Suprapubic skin (tissue), 4 donors: ENCODE measurements around the gene PTPN20. TPM values are rescaled to one million over a fixed set of nuclear protein-coding genes. Genes with fewer than 3 reads are reported as not detected.
"Not testable (repeated sequence)": the region's sequence is repeated elsewhere in the genome, so short reads cannot be mapped to it uniquely, and the experiment has no call there.

Source experiments
- DNase-seq, 2 donors: peaks; one replicate each; pipeline ENCODE4 v3.0.0-alpha.2; 2019; ENCODE audit warnings: low spot score in 2 of 2
- H3K27ac ChIP-seq: fragments of 200-600 bp; sonication (generic); one replicate; pipeline ENCODE4 v1.5.1; 2019
- H3K27me3 ChIP-seq: fragments of 200-600 bp; sonication (generic); one replicate; pipeline ENCODE4 v1.5.1; 2019
- H3K36me3 ChIP-seq: fragments of 200-600 bp; sonication (generic); one replicate; pipeline ENCODE4 v1.5.1; 2019
- H3K4me1 ChIP-seq: fragments of 200-600 bp; sonication (generic); one replicate; pipeline ENCODE4 v1.5.1; 2019
- H3K4me3 ChIP-seq: fragments of 200-600 bp; sonication (generic); one replicate; pipeline ENCODE4 v1.5.1; 2019; ENCODE audit warnings: mild to moderate bottlenecking
- H3K9me3 ChIP-seq: fragments of 200-600 bp; sonication (generic); one replicate; pipeline ENCODE4 v1.5.1; 2019
- WGBS: methylation state at CpG from one replicate; pipeline ENCODE4 v1.1.5; 2018; 5-methylcytosine and 5-hydroxymethylcytosine counted together
- total RNA-seq, 4 donors: library from RNA; depleted of rRNA; stranded (reverse); fragments of >200 nt; gene quantifications; one replicate each; pipeline ENCODE4 v1.1.0, GENCODE V29; 2016

PTPN20 gene
- 10 to 100 TPM in 1 of 4 donors, 1 to 10 TPM in 3; 3.2 to 11.5 (median 6.4) TPM for total RNA-seq

- not testable (repeated sequence) for H3K27me3 ChIP-seq, H3K36me3 ChIP-seq, H3K9me3 ChIP-seq, DNase-seq, H3K4me1 ChIP-seq, H3K27ac ChIP-seq
- peak within 1 kb of the TSS; percentile 24 for H3K4me3 ChIP-seq
- no CpG with 5 or more reads among the region's 50 CpGs for WGBS
Observed at GRCh38 chr10:46911144-46911876, at the start of gene PTPN20. TSS of gene PTPN20 (plus strand) at chr10:46911428. CDS start at chr10:46932500, 21,072 bp downstream.

GRCh38 chr10:46869716-46870115 lies 41.5 kb upstream of the PTPN20 start:
- H3K27me3 ChIP-seq, H3K9me3 ChIP-seq, H3K36me3 ChIP-seq, H3K27ac ChIP-seq, H3K4me1 ChIP-seq, H3K4me3 ChIP-seq, DNase-seq: not testable (repeated sequence)

DNA sequence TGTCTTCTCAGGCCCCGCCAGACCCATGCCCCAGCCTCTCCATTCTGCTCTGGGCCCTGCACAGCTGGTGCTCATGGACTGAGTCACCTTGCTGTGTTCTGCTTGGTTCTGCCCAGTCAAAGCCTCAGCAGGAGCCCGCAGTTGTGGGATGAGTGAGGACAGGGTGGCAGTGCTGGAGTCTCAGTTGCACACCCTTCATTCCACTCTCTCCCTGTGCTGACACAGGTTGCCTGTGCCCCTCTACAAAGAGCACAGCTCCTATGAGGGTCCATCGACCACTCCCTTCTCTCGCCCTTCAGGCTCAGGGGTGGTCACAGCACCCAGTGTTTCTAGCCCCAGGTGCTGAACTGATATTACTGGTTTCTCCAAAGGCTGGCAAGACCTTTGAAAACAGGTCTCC lies 39.6 kb upstream of the PTPN20 start:
- H3K27me3 ChIP-seq, H3K4me1 ChIP-seq, H3K27ac ChIP-seq, H3K9me3 ChIP-seq, H3K4me3 ChIP-seq, DNase-seq, H3K36me3 ChIP-seq: not testable (repeated sequence)
- WGBS = 80% methylated on average over 1 of the region's 4 CpGs

- not testable (repeated sequence) for H3K27me3 ChIP-seq, DNase-seq, H3K9me3 ChIP-seq, H3K36me3 ChIP-seq, H3K4me1 ChIP-seq, H3K4me3 ChIP-seq, H3K27ac ChIP-seq
- WGBS = 92% methylated on average over 3 of the region's 6 CpGs
Observed at GRCh38 chr10:46875304-46875703, 35.9 kb upstream of the PTPN20 start.

GRCh38 chr10:46876773-46877172 lies 34.5 kb upstream of the PTPN20 start:
- not testable (repeated sequence) for H3K36me3 ChIP-seq, H3K27ac ChIP-seq, DNase-seq, H3K27me3 ChIP-seq, H3K9me3 ChIP-seq, H3K4me1 ChIP-seq, H3K4me3 ChIP-seq
- WGBS = 96% methylated on average over 4 of the region's 5 CpGs

- H3K27ac ChIP-seq, H3K27me3 ChIP-seq, DNase-seq, H3K9me3 ChIP-seq, H3K4me3 ChIP-seq, H3K4me1 ChIP-seq, H3K36me3 ChIP-seq: not testable (repeated sequence)
- whole genome bisulfite sequencing = 56% methylated on average over 7 of the region's 7 CpGs
Observed at GRCh38 chr10:46878761-46879160, 32.5 kb upstream of the PTPN20 start.

GRCh38 chr10:46890813-46891611 lies 20.2 kb upstream of the PTPN20 start:
- not testable (repeated sequence) for DNase-seq, H3K4me3 ChIP-seq, H3K4me1 ChIP-seq, H3K27me3 ChIP-seq, H3K36me3 ChIP-seq, H3K9me3 ChIP-seq, H3K27ac ChIP-seq
- 84% methylated on average over 3 of the region's 11 CpGs for WGBS

DNA sequence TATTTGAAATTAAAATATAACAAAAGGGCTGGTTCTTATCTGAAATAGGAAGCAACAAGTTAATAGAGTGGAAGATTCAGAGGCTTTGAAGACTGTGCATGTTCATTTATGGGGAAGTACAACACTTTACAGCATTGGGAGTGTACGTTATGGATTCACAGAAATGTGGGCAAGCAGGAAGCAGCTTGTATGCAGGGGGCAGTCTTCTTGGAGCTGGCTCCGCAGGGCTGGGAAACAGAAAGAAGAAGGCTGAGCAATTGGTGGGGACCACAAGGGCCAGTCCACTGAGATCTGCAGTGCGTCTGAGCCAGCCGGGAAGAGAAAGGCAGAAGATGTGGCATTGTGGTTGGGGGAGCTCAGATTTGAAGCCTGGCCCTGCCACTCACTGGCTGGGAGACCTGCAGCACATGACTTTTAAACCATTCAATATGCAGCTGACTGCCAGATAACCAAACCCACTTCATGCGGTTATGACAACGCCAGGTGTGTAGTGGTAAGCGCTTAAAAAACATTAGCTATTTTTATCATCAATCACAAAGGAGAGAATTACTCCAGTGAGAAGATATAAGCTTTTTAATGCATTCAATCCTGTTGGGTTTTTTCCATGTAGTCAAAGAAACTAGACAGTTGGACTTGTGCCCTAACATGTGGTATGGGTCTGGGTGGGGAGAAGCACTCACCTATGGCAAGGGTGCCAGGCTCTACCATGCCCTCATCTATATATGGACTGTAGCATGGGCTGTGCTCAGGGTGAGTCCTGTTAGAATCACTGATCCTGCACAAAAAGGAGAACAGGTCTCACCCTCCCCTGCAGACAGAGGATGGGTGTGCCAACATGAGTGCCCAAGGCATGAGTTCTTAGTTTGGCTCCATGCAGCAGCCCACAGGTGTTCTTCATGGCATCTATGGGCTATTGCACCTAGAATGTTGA lies 14.2 kb upstream of the PTPN20 start:
- DNase-seq, H3K27me3 ChIP-seq, H3K4me3 ChIP-seq, H3K27ac ChIP-seq, H3K9me3 ChIP-seq, H3K36me3 ChIP-seq, H3K4me1 ChIP-seq: not testable (repeated sequence)
- WGBS = 46% methylated on average over 7 of the region's 7 CpGs

GRCh38 chr10:46901247-46901646 lies 10.0 kb upstream of the PTPN20 start:
- not testable (repeated sequence) for H3K4me1 ChIP-seq, H3K36me3 ChIP-seq, H3K27me3 ChIP-seq, H3K9me3 ChIP-seq, H3K27ac ChIP-seq, DNase-seq, H3K4me3 ChIP-seq
- WGBS = 79% methylated on average over 2 of the region's 2 CpGs

- H3K27ac ChIP-seq, H3K4me3 ChIP-seq, H3K4me1 ChIP-seq, DNase-seq, H3K9me3 ChIP-seq, H3K27me3 ChIP-seq, H3K36me3 ChIP-seq: not testable (repeated sequence)
- WGBS = no CpG with 5 or more reads among the region's 5 CpGs
Observed at GRCh38 chr10:46903874-46904273, 7.4 kb upstream of the PTPN20 start.

GRCh38 chr10:46906359-46906758 lies 4.9 kb upstream of the PTPN20 start:
- not testable (repeated sequence) for H3K4me3 ChIP-seq, DNase-seq, H3K27me3 ChIP-seq, H3K27ac ChIP-seq, H3K4me1 ChIP-seq, H3K9me3 ChIP-seq, H3K36me3 ChIP-seq
- WGBS = no CpG with 5 or more reads among the region's 7 CpGs

DNA sequence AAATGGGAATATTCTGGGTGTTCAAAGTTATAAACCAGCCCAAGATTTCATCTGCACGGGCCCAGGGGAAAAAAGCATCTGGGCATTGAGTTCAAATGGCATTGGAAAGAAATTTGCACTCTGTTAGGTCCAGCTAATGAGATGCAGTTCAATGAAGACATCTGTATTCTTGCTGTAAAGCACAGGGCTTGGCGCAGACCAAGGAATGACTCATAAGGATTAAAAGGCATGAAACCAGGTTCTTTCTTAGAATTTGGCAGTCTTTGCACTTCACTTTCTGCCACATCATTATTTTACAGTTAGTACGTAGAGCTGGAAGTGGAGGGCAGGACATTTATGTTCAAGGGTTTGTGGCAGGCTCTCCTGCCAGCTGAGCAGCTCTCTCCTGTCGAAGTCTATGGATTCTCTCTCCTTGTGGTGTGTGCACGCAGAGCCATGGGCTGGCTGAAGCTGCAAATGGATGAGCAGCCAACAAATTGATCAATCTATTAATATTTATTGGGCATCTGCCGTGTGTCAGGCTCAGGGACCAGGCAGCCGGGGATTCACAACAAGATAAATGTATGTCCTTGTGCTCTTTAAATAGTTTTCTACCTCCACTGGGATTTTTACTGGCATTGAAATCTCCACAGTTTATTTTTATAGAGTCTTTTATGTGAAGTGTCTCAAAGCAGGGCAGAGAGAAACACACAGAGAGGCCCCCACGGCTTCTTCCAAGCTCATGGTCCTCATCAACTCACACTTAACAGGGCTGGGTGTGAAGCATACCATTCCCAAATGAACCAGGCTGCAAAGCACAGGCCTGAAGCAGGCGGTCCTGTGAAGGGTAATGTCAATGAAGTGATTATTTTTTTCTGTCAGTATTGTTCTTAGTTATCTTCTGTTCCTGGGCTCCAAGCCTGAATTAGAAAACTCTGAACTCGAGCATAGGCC lies 3.8 kb upstream of the PTPN20 start:
- H3K9me3 ChIP-seq, H3K4me3 ChIP-seq, H3K36me3 ChIP-seq, DNase-seq, H3K27ac ChIP-seq, H3K4me1 ChIP-seq, H3K27me3 ChIP-seq: not testable (repeated sequence)
- WGBS = no CpG with 5 or more reads among the region's 10 CpGs

DNA sequence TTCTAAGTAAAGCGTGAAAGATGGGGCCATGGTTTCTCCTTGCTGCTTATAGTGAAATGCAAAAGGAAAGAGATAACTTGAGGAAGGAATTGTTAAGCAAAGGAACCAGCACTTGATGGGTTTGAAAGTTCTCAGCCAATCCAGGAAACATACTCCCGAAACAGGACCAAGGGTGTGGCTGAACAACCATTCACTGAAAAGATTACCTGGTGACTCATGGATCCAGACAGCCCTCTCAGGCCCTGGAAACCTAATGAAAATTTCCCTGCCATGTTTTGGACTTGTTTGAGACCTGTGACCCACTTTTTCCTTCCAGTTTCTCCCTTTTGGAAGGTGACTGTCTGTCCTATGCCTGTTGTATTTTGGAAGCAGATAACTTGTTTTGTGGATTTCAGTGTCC lies 11.3 kb downstream of the PTPN20 start:
- not testable (repeated sequence) for H3K36me3 ChIP-seq, DNase-seq
- WGBS = no CpG with 5 or more reads among the region's 2 CpGs

More for the DNA sequence above, 11.3 kb downstream of the PTPN20 start:
- H3K9me3 ChIP-seq, H3K4me3 ChIP-seq, H3K4me1 ChIP-seq, H3K27ac ChIP-seq, H3K27me3 ChIP-seq: not testable (repeated sequence)
